NCI-H2196 treated with DMSO at 0.1 percent for 48 hours (cell line): ENCODE measurements around the gene ENTPD8.
"Not testable (repeated sequence)": the region's sequence is repeated elsewhere in the genome, so short reads cannot be mapped to it uniquely, and the experiment has no call there.

ENCODE experiments used
- DNase-seq: peaks from one replicate; lab custom pipeline; 2025; ENCODE audit not compliant: unreplicated experiment; lab: John Stamatoyannopoulos, UW

Gene ENTPD8

GRCh38 chr9:137476856-137477255, 35.7 kb upstream of the ENTPD8 start:
- DNase-seq, result no peak

DNA sequence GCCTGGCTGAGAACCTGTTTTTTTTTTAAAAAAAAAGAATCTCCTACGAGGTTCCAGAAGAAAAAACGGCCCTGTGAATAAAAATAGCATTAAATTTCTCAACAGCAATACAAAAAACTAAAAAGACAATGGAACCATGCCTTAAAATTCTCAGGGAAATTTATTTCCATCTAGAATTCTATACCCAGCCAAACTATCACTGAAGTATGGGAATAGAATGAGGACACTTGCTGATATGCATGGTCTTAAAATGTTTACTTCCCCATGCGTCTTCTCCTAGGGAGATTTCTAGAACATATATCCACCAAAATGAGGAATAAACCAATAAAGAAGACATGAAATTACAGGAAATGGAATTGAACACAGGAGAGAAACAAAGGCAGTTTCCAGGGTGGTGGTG, 34.5 kb upstream of the ENTPD8 start:
- DNase-seq, result no peak

- no peak for DNase-seq
Measured at GRCh38 chr9:137474271-137474670, 33.1 kb upstream of the ENTPD8 start.

DNA sequence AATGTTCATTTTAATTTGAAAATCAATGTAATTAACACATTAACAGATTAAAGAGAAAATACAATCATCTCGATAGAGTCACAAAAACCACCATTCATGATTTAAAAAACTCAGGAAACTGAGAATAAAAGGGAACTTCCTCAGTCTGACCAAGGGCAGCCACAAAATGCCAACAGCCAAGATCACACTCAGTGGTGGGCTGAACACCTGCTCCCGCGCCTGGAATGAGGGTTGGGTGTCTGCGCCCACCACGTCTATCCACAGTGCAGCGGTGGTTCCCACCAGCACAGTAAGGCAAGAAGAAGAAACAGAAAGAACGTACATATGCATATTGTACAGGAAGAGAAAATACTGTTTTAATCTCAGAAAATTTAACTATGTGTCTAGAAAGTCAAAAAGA, 29.6 kb upstream of the ENTPD8 start:
- no peak for DNase-seq

DNA sequence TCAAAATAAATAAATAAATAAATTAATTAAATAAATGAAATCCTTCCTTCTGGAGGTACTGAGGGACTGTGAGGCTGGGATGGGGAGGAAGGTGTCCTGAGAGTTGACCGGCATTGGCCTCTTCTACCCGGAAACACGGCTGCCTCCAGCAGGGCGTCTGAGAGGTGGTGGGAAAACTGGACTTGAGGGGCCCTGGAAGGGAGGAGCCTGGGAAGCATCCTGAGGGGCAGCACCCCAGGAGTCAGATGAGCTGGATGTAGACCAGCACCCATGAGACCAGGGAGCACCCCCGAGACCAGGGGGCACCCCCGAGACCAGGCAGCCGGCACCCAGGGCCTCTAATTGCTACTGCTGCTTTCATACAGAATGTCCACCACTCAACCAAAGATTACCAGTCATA, 26.7 kb upstream of the ENTPD8 start:
- no peak for DNase-seq

DNA sequence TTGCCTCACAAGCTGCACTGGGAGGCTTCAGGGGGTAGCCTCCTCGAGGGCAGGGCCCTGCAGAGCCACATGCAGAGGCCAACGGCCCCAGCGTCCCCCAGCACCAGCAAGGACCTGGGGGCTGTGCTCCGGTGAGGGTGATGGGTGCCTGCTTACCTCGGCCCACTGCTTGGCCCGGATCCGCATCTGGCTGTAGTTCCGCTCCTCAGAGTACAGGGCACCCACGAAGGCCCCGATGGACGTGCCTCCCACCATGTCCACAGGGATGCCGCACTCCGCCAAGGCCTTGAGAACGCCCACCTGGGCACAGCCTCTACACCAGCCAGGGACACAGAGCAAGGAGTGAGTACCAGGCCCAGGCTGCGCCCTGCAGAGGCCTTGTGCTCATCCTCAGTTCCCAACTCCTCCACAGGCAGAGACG, 26.0 kb upstream of the ENTPD8 start:
- no peak for DNase-seq

DNA sequence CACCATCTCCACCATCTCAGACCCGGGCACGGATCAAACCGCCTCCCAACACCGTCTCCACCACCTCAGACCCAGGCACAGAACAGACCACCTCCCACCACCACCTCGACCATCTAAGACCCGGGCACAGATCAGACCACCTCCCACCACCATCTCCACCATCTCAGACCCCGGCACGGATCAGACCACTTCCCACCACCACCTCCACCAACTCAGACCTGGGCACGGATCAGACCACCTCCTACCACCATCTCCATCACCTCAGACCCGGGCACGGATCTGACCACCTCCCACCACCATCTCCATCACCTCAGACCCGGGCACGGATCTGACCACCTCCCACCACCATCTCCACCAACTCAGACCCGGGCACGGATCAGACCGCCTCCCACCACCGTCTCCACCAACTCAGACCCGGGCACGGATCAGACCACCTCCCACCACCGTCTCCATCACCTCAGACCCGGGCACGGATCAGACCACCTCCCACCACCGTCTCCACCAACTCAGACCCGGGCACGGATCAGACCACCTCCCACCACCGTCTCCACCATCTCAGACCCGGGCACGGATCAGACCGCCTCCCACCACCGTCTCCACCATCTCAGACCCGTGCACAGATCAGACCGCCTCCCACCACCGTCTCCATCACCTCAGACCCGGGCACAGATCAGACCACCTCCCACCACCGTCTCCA, 25.4 kb upstream of the ENTPD8 start:
- DNase-seq, result not testable (repeated sequence)

GRCh38 chr9:137465720-137466388, 24.7 kb upstream of the ENTPD8 start:
- DNase-seq, result no peak

- no peak for DNase-seq
Measured at GRCh38 chr9:137465000-137465719, 24.0 kb upstream of the ENTPD8 start.

DNA sequence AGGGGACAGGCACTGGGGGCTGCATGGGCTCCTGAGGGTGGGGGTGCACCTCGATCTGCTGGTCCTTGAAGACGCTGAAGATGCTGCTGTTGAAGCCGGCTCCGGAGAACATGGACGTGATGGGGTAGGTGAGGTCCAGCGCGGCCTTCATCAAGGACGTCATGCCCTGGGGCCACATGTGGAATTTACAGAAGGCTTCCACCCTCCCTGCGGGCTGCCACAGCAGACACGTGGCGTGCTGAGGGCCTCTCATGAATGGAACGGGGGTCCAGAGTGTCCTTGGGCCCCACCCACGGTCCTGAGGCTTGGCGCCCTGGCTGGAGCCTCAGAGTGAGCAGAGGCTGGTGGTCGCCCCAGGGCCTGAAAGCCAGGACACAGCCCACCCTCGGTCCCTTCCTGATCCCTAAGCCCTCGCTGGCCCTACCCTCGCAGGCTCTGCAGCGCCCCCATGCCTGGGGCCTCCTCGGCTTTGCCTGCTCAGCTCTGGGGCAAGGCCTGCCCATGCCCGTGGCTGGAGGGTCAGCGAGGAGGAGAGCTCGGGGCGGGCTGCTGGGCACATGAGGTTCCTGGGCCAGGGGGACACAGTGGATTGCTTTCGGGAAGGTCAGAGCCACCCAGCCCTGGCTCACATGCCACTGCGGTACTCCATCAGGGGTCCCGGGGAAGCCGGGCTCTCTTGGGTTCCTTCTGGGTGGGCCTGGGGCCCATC, 23.3 kb upstream of the ENTPD8 start:
- no peak for DNase-seq

DNA sequence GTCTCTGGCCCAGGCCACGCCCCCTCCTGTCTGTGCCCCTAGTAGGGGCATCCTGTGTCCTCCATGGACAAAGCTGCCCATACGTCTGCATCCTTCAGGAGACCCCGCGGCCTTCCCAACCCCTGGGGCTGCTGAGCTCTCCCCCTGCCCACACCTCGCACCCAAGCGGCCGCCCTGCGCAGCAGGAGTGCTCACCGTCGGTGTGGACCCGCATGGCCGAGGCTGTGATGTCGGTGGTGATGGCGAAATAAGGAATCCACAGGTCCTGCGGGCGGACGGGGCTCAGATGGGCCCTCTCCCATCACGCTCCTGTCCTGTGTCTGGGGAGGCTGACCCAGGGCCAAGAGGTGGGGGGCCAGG, 22.8 kb upstream of the ENTPD8 start:
- no peak for DNase-seq

- DNase-seq, result no peak
Measured at GRCh38 chr9:137462986-137463930, 22.1 kb upstream of the ENTPD8 start.

DNA sequence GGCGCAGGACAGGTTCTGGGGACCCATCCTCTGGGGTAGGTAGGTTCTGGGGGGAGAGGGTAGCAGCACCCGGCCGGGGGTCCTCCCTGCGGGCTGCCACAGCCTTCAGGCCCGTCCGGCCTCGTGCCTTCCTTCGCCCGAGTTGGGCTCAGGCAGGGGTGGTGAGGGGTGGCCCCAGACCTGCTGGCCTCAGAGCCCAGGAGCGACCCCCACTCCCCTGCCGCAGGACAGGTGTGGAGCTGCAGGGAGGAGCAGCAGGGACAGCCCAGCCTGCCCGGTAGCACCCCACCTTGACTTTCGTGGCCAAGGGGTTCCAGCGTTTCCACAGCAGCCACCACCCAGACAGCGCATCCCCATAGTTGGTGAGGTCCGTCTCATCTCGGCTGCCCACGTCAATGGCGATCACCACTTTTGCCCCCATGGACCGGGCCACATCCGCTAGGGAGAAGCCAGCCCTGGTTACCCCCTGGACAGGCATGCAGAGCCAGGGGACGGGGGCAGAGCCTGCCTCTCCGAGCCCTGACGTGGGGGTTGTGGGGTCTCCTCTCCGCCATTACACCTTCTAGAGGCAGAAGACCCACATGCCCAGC, 21.3 kb upstream of the ENTPD8 start:
- no peak for DNase-seq

GRCh38 chr9:137461663-137462395, 20.7 kb upstream of the ENTPD8 start:
- DNase-seq, result no peak

DNA sequence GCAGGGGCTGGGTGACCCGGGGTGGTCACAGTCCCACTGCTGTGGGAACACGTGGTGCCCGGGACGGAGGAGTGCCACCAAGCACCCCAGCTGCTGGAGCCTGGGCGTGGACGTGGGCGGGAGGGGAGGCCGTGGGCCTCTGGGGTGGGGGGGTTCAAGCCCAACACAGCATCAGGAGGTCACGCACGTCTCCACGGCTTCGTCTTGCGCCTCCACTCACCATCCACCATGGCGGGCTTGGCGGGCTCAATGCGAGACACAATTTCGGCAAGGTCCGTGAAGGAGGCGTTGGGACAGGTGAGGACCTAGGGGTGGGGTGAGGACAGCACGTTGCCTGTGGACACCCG, 20.1 kb upstream of the ENTPD8 start:
- no peak for DNase-seq

- DNase-seq, result no peak
Measured at GRCh38 chr9:137460363-137461315, 19.5 kb upstream of the ENTPD8 start.

GRCh38 chr9:137459601-137460362, 18.6 kb upstream of the ENTPD8 start:
- DNase-seq, result no peak

GRCh38 chr9:137459152-137459600, 18.0 kb upstream of the ENTPD8 start, which contains the start of gene NSMF:
NSMF (minus strand) TSS chr9:137459334; CDS start chr9:137459102, 232 bp downstream.
- DNase-seq, result peak; percentile 65
